HK-2 (cell line): ENCODE results near the gene RIPOR3.

ENCODE experiments used
- DNase-seq: peaks from one replicate; pipeline ENCODE4 v3.0.0-alpha.2; 2018; ENCODE audit not compliant: unreplicated experiment

Gene RIPOR3

DNA sequence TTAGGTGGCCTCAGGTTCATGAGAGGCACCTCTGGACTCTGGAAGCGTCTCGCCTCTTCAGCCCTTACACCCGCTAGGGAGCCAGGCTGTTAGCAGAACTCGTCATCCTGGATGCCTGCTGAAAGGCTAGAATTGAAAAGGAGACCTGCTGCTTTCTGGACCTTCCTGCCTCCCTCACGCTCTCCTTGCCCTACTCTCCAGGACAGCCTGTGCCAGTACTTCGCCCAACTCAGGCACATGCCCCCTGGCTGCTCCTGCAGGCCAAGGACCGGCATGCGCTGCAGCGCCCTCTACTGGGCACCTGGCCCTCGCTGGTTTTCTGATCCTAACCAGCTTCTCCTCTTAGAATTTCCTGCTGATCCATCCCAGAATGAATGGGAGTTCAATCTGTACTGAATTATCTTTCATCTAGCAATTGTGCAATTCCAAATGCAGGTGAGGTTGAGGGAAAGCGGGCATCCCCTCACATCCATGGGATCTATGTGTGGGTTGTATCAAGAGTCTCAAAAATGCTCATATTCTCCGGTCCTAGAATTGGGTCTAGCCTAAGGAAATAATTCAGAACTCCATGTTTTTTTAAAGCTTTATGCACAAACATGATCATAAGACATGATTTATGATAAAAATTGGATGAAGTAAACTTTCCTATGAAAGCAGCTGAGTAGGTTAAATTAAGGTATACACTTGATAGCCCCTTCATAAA is 103.2 kb downstream of the RIPOR3 start:
- DNase-seq = peak; percentile 81

DNA sequence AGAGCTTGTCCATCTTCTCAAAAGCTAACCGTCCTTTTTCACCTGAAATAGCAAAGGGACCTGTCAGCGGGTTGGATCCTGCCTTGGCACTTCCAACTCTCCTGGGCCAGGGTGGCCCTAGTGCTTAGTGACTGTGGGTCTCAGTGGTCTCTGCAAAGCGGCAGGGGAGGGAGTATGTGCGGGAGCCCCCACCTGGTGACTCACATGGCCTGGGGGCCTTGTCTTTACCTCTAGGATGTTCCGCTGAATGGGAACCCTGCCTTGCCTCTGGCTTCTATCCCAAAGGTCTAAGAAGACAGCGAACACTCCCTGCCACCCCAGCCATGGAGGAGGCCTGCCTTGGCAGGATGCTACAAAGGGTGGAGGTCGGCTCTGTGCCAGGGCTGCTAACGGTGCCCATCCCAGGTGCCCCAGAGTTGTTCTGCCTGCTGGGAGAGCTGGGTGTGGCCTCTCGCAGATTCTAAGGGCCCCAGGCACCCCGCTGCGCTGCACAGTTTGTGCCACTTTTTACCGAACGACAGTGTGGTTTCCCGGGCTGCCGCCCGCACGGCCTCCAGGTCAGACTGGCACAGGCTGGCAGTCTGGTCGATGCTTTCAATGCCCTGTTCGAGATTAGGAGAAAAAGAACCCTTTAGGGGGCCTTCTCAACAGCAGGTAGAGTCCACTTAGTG is 103.9 kb downstream of the RIPOR3 start:
- DNase-seq = no peak

DNA sequence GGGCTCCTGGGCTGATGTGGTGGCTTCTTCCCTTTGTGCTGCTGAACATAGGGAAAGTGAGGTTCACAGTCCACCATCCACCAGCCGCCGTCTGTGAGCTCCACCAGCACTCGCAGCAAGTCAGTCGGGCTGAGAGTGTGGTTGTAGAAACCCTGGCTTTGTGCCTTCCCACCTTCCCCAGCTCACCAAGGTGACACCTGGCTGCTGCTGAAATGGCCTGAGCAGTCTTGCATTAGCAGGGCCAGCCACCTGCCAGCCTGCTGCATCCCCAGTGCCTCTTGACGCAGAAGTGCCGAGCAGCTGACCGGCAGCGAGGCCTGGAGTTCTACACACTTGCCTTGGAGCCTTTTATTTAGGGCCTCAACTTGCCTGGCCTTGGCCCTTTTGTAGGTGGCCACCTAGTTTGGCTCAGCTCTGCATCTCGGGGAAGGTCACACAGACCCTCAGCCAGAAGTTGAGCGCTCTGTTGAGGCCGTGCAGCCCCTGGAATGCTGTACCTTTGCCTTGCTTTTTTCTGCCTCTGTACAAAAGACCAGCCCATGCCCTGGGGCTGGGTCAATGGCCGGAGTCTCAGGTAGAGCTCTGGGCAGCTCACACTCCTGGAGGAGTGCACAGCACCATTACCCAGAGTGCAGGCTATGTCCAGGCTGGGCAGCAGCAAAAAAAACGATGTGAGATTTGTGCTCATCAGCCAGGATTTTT is 104.7 kb downstream of the RIPOR3 start:
- no peak for DNase-seq

DNA sequence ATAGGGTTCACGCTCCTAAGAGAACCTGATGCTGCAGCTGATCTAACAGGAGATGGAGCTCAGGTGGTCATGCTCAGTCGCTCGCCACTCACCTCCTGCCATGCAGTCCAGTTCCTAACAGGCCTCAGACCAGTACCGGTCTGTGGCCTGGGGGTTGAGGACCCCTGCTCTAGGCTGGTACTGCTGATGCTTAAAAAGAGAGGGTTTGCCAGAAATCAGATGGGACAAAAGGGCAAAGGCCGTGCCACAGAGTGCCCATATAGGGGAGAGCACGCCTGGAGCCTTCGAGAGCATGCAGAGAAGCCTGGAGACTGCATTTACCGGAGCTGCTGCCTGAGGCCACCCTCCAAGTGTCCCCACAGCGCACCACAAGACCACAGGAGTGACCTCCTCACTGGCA is 105.7 kb downstream of the RIPOR3 start:
- no peak for DNase-seq

DNA sequence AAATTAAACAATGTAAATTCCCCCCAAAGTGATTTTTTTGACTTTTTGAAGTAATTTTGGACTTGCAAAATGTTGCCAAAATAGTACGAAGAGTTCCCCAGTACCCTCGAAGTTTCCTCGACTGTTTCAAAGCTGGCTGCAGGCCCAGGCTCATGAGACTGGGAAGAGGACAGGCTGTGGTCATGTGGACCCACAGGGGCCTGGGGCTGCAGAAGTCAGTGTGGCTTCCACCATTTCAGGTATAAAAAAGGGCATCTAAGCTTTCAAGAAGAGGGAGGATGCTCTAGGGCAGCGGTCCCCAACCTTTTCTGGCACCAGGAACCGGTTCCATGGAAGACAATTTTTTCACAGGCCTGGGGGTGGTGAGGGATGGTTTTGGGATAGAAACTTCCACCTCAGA is 106.1 kb downstream of the RIPOR3 start:
- no peak for DNase-seq

DNA sequence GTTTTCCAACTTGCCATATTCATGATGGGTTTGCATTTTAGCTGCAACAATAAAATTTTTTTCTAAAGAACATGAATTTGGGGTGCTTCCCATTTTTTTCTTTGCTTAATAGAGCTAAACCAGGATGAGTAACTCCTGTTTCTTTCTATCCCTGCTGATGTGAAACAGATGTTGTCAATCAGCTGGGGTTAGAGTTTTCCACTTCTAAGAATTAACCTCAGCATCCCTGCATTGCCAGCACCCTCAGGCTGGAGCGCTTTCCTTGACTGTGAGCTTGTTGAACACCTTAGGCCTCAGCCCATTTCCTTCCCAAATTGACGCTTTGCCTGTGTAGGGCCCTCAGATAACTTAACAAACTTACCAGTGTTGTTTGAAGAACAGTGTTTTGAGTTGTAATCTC is 106.7 kb downstream of the RIPOR3 start:
- no peak for DNase-seq

DNA sequence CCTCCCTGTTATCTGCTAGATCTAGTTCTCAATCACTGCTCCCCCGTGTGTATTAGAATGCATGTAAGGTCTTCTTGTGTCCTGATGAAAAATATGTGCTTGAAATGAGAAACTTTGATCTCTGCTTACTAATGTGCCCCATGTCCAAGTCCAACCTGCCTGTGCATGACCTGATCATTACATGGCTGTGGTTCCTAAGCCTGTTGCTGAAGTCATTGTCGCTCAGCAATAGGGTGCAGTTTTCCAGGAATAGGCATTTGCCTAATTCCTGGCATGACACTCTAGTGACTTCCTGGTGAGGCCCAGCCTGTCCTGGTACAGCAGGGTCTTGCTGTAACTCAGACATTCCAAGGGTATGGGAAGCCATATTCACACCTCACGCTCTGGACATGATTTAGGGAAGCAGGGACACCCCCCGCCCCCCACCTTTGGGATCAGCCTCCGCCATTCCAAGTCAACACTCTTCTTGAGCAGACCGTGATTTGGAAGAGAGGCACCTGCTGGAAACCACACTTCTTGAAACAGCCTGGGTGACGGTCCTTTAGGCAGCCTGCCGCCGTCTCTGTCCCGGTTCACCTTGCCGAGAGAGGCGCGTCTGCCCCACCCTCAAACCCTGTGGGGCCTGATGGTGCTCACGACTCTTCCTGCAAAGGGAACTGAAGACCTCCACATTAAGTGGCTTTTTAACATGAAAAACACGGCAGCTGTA is 107.7 kb downstream of the RIPOR3 start:
- no peak for DNase-seq

DNA sequence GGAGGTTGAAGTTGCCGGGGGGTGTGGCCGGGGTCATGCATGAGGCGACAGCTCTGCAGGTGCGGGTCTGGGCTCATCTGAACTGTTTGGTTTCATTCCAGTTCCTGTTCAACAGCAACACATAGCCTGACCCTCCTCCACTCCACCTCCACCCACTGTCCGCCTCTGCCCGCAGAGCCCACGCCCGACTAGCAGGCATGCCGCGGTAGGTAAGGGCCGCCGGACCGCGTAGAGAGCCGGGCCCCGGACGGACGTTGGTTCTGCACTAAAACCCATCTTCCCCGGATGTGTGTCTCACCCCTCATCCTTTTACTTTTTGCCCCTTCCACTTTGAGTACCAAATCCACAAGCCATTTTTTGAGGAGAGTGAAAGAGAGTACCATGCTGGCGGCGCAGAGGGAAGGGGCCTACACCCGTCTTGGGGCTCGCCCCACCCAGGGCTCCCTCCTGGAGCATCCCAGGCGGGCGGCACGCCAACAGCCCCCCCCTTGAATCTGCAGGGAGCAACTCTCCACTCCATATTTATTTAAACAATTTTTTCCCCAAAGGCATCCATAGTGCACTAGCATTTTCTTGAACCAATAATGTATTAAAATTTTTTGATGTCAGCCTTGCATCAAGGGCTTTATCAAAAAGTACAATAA is 108.6 kb downstream of the RIPOR3 start:
- no peak for DNase-seq

DNA sequence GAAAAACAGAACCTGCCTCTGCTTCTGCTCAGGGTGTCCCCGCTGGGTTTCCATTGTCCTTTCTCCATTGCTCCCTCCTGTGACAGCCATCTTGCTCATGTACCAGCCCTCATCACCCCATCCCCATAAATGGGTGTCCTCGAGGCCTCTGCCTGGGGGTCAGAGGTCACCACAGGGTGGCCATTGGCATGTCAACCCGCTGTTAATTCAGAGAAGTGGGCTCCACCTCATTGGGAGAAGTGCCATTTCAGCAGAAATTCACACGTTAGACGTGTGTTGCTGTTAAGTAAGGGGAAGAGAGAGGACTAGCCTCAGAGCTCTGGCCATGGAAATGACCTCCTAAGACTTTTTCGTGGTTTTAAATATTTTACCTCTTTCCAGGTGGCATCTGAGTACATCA is 109.2 kb downstream of the RIPOR3 start:
- DNase-seq = no peak

DNA sequence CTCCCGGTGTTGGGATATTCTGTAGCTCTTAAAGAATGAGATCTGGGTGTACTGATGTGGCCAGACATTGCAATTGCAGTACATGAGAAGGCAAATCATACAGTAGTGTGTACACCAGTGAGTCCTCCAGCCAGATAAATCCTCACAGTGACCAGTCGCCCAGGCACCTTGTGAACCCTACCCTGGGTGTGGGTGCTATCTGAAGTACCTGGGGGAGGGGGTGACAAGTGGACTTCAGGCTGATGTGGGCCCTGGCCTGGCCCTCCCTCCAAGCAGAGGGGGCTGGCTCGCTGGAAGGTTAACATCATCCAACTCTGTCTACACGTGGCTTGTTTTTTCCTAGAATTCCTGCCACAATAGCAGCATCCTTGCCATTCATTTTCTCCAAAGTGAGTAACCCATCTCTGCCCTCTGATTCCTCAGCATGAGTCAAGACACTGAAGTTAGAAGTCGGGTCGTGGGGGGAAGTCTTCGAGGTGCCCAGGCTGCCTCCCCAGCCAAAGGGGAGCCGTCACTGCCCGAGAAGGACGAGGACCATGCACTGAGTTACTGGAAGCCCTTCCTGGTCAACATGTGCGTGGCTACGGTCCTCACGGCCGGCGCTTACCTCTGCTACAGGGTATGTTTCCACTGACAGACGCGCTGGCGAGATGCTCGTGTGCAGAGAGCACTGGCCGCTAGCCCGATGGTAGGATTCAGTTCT is 110.3 kb downstream of the RIPOR3 start:
- no peak for DNase-seq

DNA sequence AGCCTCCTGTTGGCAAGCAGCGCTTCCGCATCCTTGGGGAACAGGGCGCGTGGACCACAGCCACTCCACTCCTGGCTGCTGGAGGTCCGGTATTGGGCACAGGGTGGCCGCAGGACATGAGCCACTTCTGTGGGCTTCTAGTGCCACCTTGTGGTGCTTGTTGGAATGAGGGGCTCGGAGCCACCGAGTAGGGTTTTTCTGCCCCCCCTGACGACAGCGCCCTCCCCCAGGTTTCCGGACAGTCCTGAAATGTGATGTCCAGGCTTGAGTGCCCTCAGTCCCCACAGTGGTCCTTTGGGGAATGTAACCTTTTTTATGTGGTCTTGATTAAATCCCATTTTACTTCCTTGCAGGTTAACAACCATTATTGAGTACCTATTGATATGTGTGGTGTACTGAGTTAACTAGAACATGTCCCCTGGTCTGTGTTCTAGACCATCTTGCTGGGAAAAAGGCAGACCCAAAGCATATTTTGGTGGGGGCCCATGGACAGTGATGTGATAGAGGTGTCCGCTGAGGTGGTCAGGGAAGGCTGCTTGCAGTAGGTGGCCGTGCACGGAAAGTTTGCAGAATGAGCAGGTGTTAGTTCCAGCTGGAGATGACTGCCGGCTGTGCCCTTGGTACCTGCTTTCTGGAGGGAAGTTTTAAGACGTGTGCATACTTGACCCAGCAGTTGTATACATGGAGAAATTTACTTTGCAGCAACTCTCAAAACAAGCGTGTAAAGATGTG is 111.2 kb downstream of the RIPOR3 start:
- peak; percentile 75 for DNase-seq

DNA sequence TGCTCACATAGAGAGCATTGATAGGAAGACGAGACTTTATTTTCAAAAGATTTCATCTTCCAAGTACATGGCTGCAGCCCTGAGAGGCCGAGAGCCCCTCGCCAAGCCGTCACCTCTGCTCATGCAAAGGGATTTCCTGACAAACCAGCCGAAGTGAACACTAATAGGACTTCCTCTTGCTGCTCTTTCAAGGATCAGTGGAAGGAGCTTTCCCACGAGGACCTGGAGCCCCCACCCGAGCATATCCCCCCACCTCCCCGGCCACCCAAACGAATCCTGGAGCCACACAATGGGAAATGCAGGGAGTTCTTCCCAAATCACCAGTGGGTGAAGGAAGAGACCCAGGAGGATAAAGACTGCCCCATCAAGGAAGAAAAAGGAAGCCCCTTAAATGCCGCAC is 111.8 kb downstream of the RIPOR3 start:
- no peak for DNase-seq

DNA sequence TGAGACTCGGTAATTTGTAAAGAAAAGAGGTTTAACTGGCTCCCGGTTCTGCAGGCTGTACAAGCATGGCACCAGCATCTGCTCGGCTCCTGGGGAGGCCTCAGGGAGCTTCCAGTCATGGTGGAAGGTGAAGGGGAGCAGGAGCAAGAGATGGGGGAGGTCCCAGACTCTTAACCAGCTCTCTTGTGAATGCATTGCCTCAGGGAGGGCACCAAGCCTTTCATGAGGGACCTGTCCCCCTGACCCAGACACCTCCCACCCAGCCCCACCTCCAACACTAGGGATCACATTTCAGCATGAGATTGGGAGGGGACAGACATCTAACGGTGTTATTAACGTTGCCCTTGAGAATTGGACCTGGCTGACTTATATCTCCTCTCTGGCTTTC is 112.6 kb downstream of the RIPOR3 start:
- no peak for DNase-seq

DNA sequence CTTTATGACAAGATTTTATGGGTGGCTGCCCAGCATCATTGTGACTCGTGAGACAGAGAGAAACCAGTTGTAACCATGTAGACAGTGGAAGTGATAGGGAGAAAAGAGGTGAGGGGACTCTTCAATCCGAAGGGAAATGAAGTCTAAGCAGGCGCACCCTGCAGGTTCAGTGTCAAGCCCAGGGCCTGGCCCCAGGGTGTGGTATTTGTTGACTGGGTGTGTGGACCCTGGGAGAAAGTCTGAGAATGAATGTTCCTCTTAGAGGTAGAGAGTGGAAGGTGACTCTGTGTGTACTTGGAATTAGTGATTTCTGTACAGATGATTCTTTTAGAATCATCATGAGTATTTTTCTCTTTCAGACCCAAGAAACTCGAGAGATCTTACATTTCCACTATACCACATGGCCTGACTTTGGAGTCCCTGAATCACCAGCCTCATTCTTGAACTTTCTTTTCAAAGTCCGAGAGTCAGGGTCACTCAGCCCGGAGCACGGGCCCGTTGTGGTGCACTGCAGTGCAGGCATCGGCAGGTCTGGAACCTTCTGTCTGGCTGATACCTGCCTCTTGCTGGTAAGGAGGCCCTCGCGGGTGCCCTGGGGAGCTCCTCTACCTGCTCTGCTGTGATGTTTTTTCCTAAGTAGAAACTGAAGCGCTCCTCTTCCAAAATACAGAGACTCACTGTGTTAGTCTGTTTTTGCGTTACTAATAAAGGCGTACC is 113.1 kb downstream of the RIPOR3 start:
- DNase-seq = no peak

DNA sequence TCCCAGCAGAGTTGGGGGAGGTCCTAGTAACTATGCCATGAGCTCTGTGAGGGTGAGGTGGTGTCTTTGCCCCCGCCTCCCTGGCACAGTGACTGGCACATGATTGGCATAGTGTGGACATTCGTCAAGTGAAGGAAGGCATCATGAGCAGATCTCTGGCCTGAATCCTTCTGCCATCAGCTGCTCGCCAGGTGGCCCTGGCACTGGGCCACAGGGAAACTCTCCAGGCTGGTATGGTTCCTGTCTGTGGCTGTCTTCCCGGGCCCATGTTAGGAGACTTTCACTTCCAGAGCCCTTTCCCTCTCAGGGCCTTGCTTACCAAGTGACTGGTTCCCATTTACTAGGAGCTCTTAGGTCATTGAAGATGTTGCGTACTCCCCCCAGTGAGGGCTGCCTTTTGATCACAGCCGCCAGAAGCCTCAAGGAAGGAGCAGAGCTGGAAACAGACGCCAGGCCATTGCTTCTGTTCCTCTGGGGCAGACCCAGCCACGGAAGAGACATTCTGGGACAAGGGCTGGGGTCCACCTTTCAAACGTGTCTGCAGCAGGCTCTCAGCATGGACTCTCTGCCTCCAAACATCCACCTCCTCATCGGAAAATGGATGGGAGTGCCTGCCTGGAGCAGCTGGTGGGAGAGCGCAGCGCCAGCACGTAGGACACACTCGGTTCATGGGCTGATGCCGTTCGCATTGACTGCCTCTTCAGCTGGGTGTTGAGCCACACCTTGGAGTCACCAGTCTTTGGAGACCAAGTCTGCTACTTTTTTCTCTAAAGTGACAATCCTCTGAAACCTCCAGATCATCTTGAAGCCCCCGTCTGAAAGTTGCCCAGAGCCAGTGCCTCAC is 113.9 kb downstream of the RIPOR3 start:
- no peak for DNase-seq

DNA sequence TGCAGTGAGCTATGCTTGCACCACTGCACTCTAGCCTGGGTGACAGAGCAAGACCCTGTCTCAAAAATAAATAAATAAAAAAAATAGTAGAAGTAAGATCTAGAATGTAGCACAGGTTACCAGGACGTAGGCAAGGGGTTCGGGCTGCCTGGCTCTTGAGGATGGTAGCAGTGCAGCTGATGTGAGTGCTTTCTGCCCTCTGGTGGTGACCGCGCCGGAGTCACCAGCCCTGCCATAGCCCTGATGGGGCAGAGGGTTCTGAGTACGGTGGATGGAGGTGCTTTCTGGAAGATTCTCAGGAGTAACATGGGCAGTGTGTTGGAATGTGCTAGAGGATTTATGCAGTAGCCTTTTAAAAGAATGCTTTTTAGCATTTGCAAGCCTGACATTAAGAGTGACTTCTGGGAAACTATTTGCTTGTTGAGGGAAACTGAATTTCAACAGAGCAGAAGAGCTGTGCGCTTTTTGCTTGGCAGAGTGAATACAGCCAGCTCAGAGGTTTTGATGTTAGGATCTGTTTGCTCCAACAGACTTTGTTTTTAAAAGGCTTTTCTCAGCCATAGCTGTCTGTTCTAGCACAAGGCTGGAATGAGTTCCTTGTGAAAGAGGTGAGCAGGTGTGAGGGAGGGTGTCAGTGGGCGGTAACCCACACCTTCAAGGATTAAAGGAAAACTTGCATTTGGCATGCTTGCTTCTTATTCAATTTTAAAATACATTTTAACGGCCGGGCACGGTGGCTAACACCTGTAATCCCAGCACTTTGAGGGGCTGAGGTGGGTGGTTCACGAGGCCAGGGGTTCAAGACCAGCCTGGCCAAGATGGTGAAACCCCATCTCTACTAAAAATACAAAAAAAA is 115.2 kb downstream of the RIPOR3 start:
- DNase-seq = no peak

DNA sequence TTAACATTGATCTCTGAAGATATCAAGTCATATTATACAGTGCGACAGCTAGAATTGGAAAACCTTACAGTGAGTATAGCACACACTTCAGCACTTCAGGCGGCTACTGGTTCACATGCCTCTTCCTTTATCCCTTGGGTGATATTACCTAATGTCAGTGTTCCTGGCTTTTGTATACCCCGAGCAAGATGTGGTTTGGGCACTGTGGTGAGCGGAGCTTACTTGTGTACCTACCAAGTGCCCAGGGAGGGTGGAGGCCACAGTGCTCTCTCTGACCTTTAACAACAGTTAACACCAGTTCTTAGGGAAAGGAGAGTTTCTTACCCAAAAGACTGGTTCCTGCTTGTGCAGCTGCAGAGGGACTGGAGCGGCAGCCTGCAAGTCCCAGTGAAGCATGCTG is 116.8 kb downstream of the RIPOR3 start:
- no peak for DNase-seq

DNA sequence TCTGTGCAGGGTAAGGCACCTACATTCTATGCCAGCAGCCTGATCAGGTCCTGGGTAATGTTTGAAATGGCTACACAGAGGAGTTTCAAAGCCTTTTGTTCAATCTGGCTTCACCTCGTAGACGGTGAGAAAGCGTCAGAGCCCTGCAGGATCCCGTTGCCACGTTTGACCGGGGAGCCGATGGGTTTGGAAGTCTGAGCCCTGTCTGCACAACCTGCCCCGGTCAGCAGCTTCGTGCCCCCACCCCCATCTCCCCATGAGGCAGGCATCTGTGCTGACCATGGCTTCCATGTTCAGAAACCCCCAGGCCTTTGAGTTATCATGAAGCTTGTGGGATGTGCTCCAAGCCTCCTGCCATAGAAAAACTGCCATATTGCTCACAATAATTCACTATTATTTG is 117.2 kb downstream of the RIPOR3 start:
- no peak for DNase-seq
